B cell (primary cell): ENCODE results near the gene TMTC4. TPM values are rescaled to one million over a fixed set of nuclear protein-coding genes. Genes with fewer than 3 reads are reported as not detected.

Experiments used
- ATAC-seq: fragments of 200-7000 bp; cut with Tn5 transposase; one replicate; pipeline ENCODE4 v1.10.0; 2021; ENCODE audit warnings: low read depth, mild to moderate bottlenecking, moderate number of reproducible peaks, moderate library complexity
- CTCF ChIA-PET: fragments of 350-600 bp; sonication (Branson Sonifier 250); formaldehyde crosslinking; loops from one replicate; lab custom pipeline; 2021; ENCODE audit warnings: antibody characterized with exemption, inconsistent platforms; lab: Charles Lee
- POLR2A ChIA-PET: fragments of 350-600 bp; sonication (Branson Sonifier 250); formaldehyde crosslinking; loops from one replicate; lab custom pipeline; 2021; ENCODE audit warnings: antibody characterized with exemption; lab: Charles Lee
- DNase-seq: peaks from one replicate; pipeline ENCODE4 v3.0.0; 2013
- H2AFZ ChIP-seq: 2 replicates; pipeline ENCODE4 v1.6.1; 2012; ENCODE audit warnings: mild to moderate bottlenecking, low read depth, low read length; ENCODE audit not compliant: insufficient read depth, poor library complexity, severe bottlenecking
- H3K27ac ChIP-seq, 2 donors: 1 replicate in 1 of 2; 2 replicates in 1 of 2; pipeline ENCODE4 v1.5.1; 2012 to 2013; ENCODE audit warnings: low read length in 2 of 2, mild to moderate bottlenecking in 2 of 2, moderate library complexity in 1 of 2
- H3K27me3 ChIP-seq, 4 experiments: fragments of 200-600 bp in 1 of 4; sonication (generic) in 1 of 4; replicated peaks in 1 of 4; 1 replicate in 2 of 4; 2 replicates in 2 of 4; pipeline versions ENCODE4 v1.6.1 to v1.7.0; 2013 to 2016; ENCODE audit warnings: low read length in 3 of 4, mild to moderate bottlenecking in 2 of 4, mixed read lengths in 1 of 4, moderate library complexity in 1 of 4; ENCODE audit not compliant: insufficient read depth in 4 of 4, control insufficient read depth in 3 of 4; ENCODE audit errors: control extremely low read depth in 1 of 4
- H3K36me3 ChIP-seq, 2 experiments: replicated peaks in 1 of 2; 1 replicate in 1 of 2; 2 replicates in 1 of 2; pipeline versions ENCODE4 v1.6.1 to v1.7.1; 2013; ENCODE audit warnings: low read length in 1 of 2; ENCODE audit not compliant: insufficient read depth in 2 of 2, control insufficient read depth in 1 of 2; ENCODE audit errors: control extremely low read depth in 1 of 2, extremely low read depth in 1 of 2
- H3K4me1 ChIP-seq, 2 donors: fragments of 200-600 bp in 1 of 2; sonication (generic) in 1 of 2; 1 replicate in 1 of 2; 2 replicates in 1 of 2; pipeline versions ENCODE4 v1.5.1 to v1.6.1; 2013 to 2017; ENCODE audit warnings: low read length in 2 of 2; ENCODE audit not compliant: control insufficient read depth in 2 of 2, insufficient read depth in 2 of 2
- H3K4me2 ChIP-seq: replicated peaks from 2 replicates; pipeline ENCODE3; 2012; ENCODE audit warnings: mild to moderate bottlenecking, low read depth, low read length; ENCODE audit not compliant: poor library complexity, severe bottlenecking
- H3K4me3 ChIP-seq, 5 experiments: fragments of 200-600 bp in 1 of 5; sonication (generic) in 1 of 5; 1 replicate in 3 of 5; 2 replicates in 2 of 5; pipeline versions ENCODE4 v1.5.1 to v1.7.0; 2011 to 2016; ENCODE audit warnings: low read length in 4 of 5, mild to moderate bottlenecking in 4 of 5, low read depth in 2 of 5, control low read depth in 1 of 5, moderate library complexity in 1 of 5; ENCODE audit not compliant: insufficient read depth in 1 of 5; ENCODE audit errors: control extremely low read depth in 1 of 5, extremely low read depth in 1 of 5
- H3K79me2 ChIP-seq: fragments of 200-600 bp; sonication (generic); one replicate; pipeline ENCODE4 v1.6.0; 2016; ENCODE audit warnings: low read length; ENCODE audit not compliant: control insufficient read depth, insufficient read depth
- H3K9ac ChIP-seq: fragments of 200-600 bp; sonication (generic); 2 replicates; pipeline ENCODE4 v1.6.1; 2017; ENCODE audit warnings: mild to moderate bottlenecking, low read length, moderate library complexity
- H3K9me3 ChIP-seq, 3 donors: one replicate each; pipeline versions ENCODE4 v1.6.1 to v1.7.1; 2013; ENCODE audit warnings: low read length in 2 of 3; ENCODE audit not compliant: control insufficient read depth in 2 of 3, insufficient read depth in 1 of 3; ENCODE audit errors: control extremely low read depth in 1 of 3
- H4K20me1 ChIP-seq: 2 replicates; pipeline ENCODE4 v1.6.0; 2012; ENCODE audit warnings: mild to moderate bottlenecking, low read length; ENCODE audit not compliant: insufficient read depth, control insufficient read depth, poor library complexity, severe bottlenecking
- H3K27ac Mint-ChIP-seq: one replicate; pipeline ENCODE4 v1.8.0; 2021; ENCODE audit warnings: mixed read lengths
- H3K27me3 Mint-ChIP-seq: one replicate; pipeline ENCODE4 v1.8.0; 2021; ENCODE audit warnings: mixed read lengths
- H3K4me1 Mint-ChIP-seq: one replicate; pipeline ENCODE4 v1.8.0; 2021; ENCODE audit warnings: mixed read lengths
- H3K4me3 Mint-ChIP-seq: one replicate; pipeline ENCODE4 v1.8.0; 2021; ENCODE audit warnings: mixed read lengths
- H3K9me3 Mint-ChIP-seq: one replicate; pipeline ENCODE4 v1.8.0; 2022; ENCODE audit warnings: mixed read lengths; ENCODE audit not compliant: insufficient read depth
- CTCF ChIP-seq: fragments of 200-600 bp; IDR thresholded peaks from one replicate; pipeline ENCODE4 v1.8.0; 2022; ENCODE audit warnings: antibody characterized with exemption, mild to moderate bottlenecking
- EZH2 ChIP-seq: IDR thresholded peaks from 2 replicates; pipeline ENCODE4 v1.6.1; 2012; ENCODE audit warnings: borderline replicate concordance, low read depth, mild to moderate bottlenecking, moderate library complexity, low read length; ENCODE audit not compliant: insufficient read depth, poor library complexity, severe bottlenecking
- WGBS: methylation state at CpG from one replicate; pipeline ENCODE4 v1.1.5; 2013; ENCODE audit warnings: missing lambda C conversion rate; ENCODE audit not compliant: insufficient coverage; 5-methylcytosine and 5-hydroxymethylcytosine counted together
- intact Hi-C: fragments of 100-400 bp; cut with micrococcal nuclease; formaldehyde crosslinking; loops from one replicate; pipeline ENCODE4 v1.10.0; 2022
- polyA plus RNA-seq: library from polyadenylated mRNA; depleted of rRNA; stranded (reverse); fragments of >200 nt; gene quantifications from 2 replicates; pipeline ENCODE4 v1.2.3, GENCODE V29; 2012
- total RNA-seq, 2 donors: library from RNA; stranded (reverse); fragments of 120-200 nt in 1 of 2; gene quantifications; 1 replicate in 1 of 2; 2 replicates in 1 of 2; pipeline versions ENCODE4 v1.2.3 to v1.2.4, GENCODE V29; 2013 to 2022

Gene TMTC4
- total and polyA plus RNA-seq, 2 donors (not counting 1 experiment from before 2014, with no cell fraction given), result 7.9 to 17.8 TPM

DNA sequence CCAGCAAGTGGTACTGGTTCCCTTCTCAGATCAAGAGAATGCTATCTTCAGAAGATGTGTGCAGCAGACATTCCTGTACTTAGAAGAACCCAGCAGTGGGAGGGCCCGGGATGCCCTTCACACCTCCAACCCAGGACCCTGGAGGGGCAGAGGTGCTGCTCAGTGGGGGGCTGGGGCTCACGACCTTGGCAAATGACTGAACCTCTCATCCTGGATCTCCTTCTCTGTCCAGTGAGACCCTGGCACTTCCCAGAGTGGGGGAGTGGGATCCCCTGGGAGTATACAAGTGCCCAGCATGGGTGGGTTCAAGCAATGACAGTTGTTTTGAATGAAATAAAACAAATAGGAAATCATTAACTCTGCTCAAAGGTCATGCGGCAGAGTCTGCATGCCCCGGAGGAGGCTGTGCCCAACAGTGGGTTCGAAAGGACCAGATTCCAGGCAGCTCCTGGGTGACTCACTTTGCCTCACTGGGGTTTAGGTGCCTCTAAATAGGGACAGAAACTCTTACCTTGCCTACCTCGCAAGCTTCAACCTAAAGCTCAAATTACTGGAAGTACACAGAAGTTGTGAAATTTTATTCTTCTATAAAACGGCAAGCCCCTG, 112.9 kb downstream of the TMTC4 start:
- Histone ChIP-seq H3K4me2 (no peak overlapping the region), H3K27ac (no peak overlapping the region), H3K27me3 (no peaks in the 10 kb centered on the region), H4K20me1 (no peaks in the 10 kb centered on the region), H3K79me2 (no peaks in the 10 kb centered on the region), H3K9ac (no peak overlapping the region), H3K36me3 (no peaks in the 10 kb centered on the region), H3K9me3 (peaks cover 0 to 10% (median 0%) of the 10 kb centered on the region in 3 donors), H3K4me1 (no peaks in the 10 kb centered on the region), H3K4me3 (no peak overlapping the region), H2AFZ (no peak overlapping the region)
- TF ChIP-seq EZH2, result no peak
- DNase-seq, result no peak
- no peak overlapping the region for H3K4me3 Mint-ChIP-seq
- no peaks in the 10 kb centered on the region for H3K27me3 Mint-ChIP-seq
- no peak for ATAC-seq
- WGBS, result 97% methylated on average over 4 of the region's 7 CpGs
- H3K4me1 Mint-ChIP-seq, result no peaks in the 10 kb centered on the region
- intact Hi-C loops, result no loop called here
- no peaks in the 10 kb centered on the region for H3K9me3 Mint-ChIP-seq
- CTCF ChIA-PET, result interaction anchor here (1.1 to 1.7 kb wide), 2 partner anchors 9 to 11 kb away, joined by 3 to 6 read pairs; no protein-coding TSS in a partner anchor
- no peak overlapping the region for H3K27ac Mint-ChIP-seq
- POLR2A ChIA-PET, result no interaction called here

DNA sequence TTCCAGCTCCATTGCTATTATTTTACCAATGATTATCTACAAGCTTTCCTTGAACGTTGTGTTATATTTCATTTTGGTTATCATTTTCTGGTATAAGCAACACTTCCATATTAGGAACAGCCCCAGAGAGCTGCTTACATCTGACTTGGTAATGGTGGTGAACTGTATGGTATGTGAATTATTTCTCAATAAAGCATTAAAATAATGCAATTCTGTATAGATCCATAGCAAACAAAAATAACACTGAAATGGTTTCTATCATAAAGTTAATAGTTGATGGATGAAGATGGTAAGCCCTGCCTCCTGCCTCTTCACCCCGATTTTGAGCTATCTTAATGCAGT, 113.5 kb downstream of the TMTC4 start:
- H3K9ac ChIP-seq, result no peak overlapping the region
- H3K4me1 ChIP-seq, result no peaks in the 10 kb centered on the region
- POLR2A ChIA-PET, result no interaction called here
- CTCF ChIA-PET, result interaction anchor here (1.4 kb wide), 1 partner anchor 11 kb away, joined by 8 read pairs; no protein-coding TSS in a partner anchor
- intact Hi-C loops, result no loop called here
- no peaks in the 10 kb centered on the region for H4K20me1 ChIP-seq
- ATAC-seq (no peak), DNase-seq (no peak)
- Mint-ChIP-seq H3K27ac (no peak overlapping the region), H3K27me3 (no peaks in the 10 kb centered on the region), H3K9me3 (no peaks in the 10 kb centered on the region), H3K4me1 (no peaks in the 10 kb centered on the region), H3K4me3 (no peak overlapping the region)
- WGBS, result 100% methylated on average over 1 of the region's 2 CpGs
- H3K9me3 ChIP-seq, result peaks cover 0 to 7% (median 0%) of the 10 kb centered on the region in 3 donors
- no peak overlapping the region for H3K4me2 ChIP-seq
- no peaks in the 10 kb centered on the region for H3K27me3 ChIP-seq
- H3K27ac ChIP-seq, result no peak overlapping the region
- TF ChIP-seq EZH2 (no peak), CTCF (no peak)
- no peaks in the 10 kb centered on the region for H3K36me3 ChIP-seq
- no peaks in the 10 kb centered on the region for H3K79me2 ChIP-seq
- H2AFZ ChIP-seq, result no peak overlapping the region
- H3K4me3 ChIP-seq, result no peak overlapping the region
